GM21576 (cell line): ENCODE data around the gene SARS1.
"Not testable (repeated sequence)": the region's sequence is repeated elsewhere in the genome, so short reads cannot be mapped to it uniquely, and the experiment has no call there.

ENCODE experiments used
- ATAC-seq: cut with Tn5 transposase; IDR thresholded peaks from one replicate; pipeline ENCODE4 v1.9.1; 2021; ENCODE audit warnings: mild to moderate bottlenecking, moderate library complexity; ENCODE audit not compliant: unreplicated experiment

Gene SARS1, protein sequence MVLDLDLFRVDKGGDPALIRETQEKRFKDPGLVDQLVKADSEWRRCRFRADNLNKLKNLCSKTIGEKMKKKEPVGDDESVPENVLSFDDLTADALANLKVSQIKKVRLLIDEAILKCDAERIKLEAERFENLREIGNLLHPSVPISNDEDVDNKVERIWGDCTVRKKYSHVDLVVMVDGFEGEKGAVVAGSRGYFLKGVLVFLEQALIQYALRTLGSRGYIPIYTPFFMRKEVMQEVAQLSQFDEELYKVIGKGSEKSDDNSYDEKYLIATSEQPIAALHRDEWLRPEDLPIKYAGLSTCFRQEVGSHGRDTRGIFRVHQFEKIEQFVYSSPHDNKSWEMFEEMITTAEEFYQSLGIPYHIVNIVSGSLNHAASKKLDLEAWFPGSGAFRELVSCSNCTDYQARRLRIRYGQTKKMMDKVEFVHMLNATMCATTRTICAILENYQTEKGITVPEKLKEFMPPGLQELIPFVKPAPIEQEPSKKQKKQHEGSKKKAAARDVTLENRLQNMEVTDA

DNA sequence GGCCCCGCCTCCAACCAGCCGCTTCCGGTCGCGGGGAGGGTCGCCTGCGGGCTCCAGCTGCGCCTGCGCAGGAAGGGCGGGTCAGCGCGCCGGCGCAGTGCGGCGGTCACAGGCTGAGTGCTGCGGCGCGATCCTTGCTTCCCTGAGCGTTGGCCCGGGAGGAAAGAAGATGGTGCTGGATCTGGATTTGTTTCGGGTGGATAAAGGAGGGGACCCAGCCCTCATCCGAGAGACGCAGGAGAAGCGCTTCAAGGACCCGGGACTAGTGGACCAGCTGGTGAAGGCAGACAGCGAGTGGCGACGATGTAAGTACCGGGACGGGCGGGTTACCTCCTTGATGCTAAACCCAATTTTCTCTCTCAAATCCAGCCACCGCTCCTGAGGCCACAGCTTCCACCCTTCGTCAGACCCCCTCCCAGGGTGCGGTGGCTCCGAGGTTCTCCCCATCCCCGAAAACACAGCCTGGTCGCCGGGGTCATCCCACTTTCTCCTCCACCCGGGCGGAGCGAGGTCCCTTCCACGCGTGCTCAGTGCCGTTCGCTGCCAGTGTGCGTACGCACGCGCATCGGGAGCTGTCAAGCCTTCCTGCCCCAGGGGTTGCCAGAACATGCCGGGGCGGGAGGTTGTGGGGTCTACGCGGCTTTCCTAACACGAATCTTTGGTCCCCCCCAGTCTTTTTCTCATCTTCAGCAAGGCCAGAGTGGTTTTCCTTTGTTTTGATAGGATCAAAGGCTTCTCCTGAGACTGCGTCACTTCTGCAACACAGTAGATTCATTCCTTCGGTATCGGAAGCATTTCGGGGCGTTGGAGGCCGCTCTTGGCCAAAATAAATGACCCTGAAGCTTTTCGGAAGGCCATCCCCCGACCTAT, at the start of gene SARS1:
TSS of gene SARS1 (plus strand) at position 95 of the 870 bp plus-strand sequence. CDS start at position 170, 75 bp downstream.
- peak; percentile 68 for ATAC-seq

DNA sequence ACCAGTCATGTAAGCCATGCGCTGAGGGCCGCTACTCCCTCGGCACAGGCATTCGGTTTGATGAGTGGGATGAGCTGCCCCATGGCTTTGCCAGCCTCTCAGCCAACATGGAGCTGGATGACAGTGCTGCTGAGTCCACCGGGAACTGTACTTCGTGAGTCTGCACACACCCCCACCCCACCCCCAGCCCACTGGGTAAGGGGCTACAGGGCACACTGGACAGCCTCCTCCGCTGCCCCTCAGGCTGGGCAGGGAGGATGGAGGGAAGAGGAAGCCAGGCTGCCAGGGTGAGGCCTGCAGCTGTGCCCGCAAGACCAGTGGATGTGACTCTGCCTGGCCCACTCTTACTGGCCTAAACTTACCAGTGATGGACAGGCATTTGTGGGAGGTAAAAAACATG, 49.2 kb upstream of the SARS1 start:
- ATAC-seq = no peak

DNA sequence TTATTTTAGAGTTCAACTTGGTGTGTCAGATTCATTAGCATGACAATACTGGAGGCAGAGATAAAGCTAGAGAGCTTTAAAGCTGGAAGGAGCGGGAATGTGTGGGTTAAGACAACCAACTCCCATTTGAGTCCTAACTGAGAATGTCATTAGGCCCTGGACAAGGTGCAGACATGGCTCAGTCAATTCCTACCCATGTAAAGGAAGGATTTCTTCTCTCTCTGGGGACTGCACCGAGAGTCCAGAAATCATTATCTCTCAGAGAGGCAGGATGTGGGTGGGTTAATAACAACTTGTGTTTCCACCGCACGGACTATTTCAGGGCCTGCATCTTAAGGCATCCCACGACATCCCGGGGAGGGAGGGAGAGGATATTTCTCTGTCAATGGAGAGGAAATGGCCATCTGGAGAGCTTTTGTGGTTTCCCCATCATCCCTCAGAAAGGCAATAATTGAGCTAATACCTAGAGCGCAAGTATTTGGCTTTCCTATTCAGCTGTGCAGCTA, 46.7 kb upstream of the SARS1 start:
- no peak for ATAC-seq

DNA sequence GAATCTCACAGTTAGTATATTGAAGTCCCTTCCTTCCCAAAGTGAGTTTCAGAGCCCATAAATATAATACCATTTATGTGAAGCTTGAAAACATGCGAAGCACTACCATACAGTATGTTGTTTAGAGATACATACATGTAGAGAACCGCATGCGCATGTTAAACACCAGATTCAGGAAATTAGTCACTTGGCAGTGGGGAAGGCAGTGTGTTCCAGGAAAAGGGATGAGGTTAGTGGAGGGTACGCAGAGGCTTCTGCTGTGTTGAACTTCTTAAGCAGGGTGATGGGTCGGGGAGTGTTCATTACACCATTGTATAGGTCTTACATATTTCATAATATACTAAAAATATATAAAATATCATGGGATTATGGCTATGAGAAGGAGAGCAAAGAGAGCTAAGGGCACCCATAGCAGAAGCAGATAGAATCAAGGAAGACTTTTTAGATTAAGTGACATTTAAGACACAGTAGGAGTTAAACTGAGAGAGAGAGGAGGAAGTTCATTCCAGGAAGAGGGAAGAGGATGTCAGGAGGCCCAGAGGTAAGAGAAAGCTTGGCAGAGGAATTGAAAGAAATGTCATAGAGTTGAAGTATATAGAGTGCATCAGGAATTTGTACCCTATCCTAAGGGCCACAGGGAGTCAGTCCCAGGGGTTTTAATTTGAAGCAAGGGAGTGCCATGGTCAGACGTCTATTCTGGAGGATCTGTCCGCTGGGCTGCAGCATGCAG, 43.5 kb upstream of the SARS1 start:
- no peak for ATAC-seq

DNA sequence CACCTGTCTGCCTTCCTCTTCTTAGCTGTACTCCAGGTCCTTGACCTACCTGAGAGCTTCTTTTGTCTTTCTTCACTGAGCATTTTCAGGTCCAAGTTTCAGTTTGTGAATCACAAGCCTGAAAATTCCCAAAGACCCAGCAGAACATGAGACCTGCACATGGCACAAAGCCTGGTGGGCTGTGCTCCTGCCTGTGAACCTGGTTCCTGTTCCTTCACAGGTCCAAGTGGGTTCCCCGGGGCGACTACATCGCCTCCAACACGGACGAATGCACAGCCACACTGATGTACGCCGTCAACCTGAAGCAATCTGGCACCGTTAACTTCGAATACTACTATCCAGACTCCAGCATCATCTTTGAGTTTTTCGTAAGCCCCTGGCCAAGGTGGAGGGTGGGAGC, 42.1 kb upstream of the SARS1 start:
- ATAC-seq = no peak

DNA sequence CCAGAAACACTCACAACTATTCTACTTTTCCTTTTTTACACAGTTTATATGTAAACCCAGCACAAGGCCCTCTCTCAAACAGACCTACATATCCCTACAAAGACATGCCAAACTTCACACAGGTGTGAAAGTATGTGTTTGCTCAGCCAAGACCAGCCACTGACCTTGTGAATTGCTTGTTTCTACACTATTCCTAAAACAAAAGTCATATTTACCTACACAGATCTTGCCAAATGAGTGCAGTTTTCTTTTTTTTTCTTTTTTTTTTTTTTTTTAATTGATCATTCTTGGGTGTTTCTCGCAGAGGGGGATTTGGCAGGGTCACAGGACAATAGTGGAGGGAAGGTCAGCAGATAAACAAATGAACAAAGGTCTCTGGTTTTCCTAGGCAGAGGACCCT, 37.4 kb upstream of the SARS1 start:
- ATAC-seq = not testable (repeated sequence)

DNA sequence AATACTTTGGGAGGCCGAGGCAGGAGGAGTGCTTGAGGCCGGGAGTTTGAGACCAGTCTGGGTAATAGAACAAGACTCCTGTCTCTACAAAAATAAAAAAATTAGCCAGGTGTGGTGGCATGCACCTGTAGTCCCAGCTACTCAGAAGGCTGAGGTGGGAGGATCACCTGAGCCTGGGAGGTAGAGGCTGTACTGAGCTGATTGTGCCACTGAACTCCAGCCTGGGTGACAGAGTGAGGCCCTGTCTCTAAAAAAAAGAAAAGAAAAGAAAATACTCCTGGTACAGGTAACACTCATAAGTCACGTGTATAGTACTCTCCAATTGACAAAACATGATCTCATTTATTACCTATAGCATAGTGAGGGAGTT, 33.0 kb upstream of the SARS1 start:
- ATAC-seq = not testable (repeated sequence)

DNA sequence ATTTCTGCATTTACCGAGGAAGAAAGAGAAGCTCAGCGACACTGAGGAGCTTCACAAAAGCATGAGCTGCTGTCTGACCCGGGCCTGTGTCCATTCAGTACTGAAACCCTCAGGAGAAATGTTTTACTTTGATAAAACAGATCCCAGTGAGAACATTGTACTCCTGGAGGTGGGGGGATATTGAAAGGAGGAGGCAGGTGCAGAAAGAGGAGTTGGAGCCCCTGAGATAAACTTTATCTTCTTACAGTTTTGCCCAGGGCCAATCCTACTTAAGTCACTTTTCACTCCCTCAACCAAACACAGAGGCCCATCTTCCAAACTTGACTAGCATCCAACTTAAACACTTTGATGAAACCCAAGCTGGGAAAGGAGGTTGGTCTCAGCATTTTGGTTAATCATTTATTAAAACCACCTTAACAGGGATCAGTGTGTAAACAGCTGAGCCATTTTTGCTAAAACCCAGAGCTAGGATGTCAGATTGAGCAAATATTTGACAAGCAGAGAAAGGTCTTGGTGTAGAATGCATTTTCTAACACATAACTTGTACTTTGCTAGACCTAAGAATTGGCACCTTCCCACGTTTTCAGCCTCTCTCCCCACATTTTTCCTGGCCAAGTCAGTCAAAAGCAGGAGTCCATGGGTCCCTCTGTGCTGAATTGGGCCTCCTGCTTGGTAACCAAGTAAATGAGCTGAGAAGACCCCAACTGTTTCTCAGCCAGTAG, 32.5 kb upstream of the SARS1 start:
- no peak for ATAC-seq

DNA sequence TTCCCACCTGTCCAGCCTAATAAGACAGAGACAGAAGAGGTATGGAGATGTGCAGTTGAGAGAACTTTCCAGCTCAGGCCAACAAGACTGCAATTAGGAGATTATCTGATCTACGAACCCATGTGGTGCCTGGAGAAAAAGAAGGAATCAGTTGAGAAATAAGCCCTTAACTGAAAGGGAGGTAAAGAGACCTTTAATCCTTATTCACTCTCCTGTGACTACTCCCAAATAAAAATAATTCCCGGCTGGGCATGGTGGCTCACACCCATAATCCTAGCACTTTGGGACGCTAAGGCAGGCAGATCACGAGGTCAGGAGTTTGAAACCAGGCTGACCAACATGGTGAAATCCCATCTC, 31.9 kb upstream of the SARS1 start:
- ATAC-seq = no peak

DNA sequence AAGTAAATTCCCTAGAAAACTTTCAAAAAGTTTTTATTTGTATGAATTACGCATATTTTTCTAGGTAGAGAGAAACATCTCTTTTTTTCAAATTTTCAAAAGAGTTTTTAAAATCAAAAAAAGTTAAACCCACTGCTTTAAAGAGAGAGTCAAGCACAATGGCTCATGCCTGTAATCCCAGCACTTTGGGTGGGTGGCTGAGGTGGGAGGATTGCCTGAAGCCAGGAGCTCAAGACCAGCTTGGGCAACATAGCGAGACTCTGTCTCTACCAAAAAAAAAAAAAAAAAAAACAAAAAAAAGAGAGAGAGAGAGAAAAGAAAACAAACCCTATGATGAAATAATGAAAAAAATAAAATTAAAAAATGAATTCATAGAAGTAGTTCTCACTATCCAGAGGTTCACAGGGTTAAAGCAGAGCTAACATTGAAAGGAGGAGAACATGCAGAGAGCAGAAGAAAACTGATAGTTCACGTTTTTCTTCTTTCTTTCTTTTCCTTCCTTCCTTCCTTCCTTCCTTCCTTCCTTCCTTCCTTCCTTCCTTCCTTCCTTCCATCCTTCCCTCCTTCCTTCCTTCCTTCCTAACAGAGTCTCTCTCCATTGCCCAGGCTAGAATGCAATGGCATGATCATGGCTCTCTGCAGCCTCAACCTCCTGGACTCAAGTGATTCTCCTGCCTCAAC, 30.5 kb upstream of the SARS1 start:
- no peak for ATAC-seq

DNA sequence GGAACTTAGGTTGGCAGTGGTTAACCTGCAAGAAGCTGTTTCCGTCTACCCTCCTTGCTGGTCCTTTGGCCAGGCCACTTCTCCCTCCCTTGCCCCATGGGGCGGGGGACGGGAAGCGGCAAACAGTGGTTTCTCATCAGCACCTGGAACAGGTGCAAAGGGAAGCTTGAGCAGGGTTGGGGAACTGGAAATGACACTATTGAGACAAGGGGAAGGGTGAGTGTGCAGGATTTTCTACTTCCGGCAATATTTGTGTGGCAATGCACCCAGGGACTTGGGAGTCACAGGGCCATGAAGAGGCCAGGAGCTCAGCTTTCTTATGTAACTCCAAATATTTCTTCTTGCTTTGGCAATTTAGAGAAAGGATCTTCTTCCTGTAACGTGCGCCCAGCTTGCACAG, 29.0 kb upstream of the SARS1 start:
- no peak for ATAC-seq

DNA sequence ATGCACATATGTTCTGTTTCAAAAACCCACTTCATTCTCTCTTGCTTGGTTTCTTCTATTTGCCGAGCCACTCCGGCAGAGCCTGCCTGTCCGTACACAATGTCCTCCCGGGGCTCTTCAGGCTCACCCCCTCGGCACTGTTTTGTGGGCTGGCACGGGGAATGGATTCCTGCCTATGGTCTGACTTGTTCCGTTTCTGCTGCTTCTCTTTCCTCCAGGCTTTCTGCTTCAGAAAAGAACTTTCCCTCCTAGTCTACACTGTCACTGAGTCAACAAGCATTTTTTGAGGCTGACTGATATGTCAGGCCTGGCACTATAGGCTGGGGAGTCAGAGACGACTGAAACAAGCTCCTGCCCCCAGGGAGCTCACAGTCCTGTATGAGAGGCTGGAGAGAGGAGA, 28.4 kb upstream of the SARS1 start:
- ATAC-seq = no peak

DNA sequence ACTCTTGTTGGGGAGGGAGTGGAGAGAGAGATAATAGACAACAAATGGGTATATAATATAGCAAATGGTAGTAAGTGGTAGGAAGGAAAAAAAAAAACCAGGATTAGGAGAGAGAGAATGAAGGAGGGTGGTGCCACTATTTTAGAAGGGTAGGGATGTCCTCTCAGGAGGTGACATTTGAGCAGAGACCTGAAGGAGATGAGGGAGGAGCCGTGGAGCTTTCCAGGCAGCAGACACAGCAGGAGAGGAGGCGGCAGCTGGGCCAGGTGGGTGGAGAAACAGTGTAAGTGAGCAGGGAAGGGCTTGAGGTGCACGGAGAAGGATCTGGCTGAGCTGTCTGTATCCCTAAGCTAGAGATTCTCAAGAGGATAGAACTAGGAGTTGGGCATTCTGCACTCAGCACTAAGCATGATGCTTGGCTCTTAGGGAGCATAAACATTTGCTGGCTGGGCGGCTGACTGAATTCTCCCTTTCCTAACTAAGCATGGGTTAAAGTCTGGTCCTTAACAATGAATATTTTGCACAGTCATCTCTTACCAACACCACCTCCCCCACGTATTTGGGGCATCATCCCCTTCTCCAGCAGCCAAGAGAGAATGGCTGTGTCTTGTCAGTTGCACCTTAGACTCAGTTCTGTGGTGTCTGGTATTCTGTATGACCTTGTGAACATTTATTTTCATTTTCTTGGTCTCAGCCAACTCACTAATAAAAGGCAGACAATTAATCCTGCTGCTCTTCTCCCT, 27.6 kb upstream of the SARS1 start:
- ATAC-seq = no peak

DNA sequence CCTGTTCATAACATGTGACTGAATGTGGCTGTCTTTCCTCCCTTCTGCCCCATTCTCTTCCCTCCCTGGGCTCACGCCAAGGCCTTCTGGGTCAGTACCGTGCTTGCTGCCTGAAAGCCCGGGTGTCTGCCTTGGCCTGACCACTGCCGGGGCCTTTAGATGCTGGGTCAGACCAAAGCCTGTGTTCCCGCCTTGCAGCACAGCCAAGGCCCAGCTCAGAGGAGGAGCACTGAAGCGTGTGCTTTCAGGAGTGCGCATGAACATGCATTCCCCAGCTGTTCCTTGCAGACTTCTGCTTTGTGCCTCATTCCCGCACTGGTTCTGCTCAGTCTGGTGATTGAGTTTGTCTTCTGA, 27.0 kb upstream of the SARS1 start:
- no peak for ATAC-seq

DNA sequence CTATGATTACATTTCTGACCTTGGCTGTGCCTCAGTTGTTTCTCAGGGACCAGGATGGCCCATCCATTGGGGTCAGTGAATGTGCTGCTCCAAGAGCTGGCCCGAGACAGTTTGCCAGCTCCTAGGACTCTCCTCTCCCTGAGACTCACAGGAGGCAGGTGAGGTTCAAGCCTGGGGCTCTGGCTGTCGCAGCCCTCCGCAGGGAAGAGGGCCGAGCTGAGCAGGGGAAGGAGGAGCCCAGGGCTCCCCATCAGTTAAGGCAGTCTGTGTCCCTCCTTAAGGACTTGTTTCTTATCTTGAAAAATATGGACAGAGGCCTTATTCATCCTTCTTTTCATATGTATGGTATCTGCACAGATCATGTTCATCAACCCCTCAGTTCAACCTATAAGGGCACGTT, 26.6 kb upstream of the SARS1 start:
- no peak for ATAC-seq

DNA sequence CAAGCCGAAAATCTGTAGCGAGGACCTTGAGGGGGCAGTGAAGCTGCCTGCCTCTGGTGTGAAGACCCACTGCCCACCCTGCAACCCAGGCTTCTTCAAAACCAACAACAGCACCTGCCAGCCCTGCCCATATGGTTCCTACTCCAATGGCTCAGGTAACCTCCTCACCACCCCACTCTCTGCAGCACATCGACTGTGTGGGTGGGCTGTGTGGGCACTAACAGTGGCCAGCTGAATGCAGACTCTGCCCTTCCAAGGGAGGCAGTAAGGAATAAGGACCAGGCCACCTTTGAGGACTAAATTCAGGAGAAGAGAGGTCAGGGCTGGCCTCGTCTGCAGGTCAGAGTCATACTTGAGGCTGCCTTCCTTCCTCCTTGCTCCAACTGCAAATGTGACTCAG, 25.5 kb upstream of the SARS1 start:
- no peak for ATAC-seq

DNA sequence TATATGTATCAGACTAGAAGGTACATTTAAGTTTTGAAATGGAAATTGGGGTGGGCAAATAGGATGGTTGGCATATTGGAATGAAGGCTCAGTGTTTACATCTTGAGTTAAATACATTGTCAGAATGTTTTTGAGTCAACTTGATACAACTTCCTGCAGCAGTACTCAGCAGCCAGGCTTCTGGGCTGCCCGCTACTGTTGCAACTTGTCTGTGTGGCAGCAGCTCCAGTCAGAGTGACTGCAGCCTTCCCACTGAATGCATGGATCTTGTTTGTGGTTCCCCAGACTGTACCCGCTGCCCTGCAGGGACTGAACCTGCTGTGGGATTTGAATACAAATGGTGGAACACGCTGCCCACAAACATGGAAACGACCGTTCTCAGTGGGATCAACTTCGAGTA, 24.9 kb upstream of the SARS1 start:
- no peak for ATAC-seq

DNA sequence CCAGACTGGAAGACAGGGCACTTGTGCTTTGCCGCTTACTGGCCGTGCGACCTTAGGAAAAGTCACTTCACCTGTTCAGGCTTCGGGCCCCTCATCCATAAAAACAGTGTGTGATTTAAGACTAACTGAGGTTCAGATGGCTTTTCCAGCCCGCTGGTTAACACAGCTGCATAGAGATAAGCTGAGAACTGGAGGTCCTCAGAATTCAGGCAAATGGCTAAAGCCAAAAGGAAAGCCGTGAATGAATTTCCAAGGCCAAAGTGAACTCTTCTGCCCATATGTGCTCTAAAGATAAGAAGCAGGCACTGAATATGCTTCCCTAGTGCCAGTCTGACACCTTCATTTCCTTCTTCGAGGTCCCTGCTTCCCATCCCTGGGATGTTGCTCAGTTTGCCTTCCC, 23.5 kb upstream of the SARS1 start:
- no peak for ATAC-seq

DNA sequence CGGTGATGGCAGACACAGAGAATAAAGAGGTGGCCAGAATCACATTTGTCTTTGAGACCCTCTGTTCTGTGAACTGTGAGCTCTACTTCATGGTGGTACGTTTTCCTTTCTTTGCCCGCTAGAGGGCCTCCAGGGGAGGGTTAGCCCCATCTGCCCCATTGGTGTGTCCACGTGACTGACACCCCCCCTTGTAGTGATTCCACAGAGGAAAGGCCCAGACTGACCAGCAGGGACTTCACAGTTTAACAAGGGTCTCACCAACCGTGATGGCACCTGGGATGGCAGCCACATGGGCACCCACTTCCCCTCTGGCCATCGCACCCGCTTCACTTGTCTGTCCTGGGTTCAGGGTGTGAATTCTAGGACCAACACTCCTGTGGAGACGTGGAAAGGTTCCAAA, 22.3 kb upstream of the SARS1 start:
- no peak for ATAC-seq
